ENCODE measurements around the gene MORN3.
A peak's percentile ranks its signal among the peaks of the same experiment; 100 is the strongest.
"Not testable (repeated sequence)": the region's sequence is repeated elsewhere in the genome, so short reads cannot be mapped to it uniquely, and the experiment has no call there.

The MORN3 gene

GRCh38 chr12:121688966-121689365 lies 19.5 kb upstream of the MORN3 start:
- no peak overlapping the region for H3K4me3 ChIP-seq
- DNase-seq (ENCODE audit: low spot score): no peak
- no peak for TF ChIP-seq CTCF (IDR thresholded peaks at IDR 0.05)
- H3K27ac ChIP-seq: no peak overlapping the region

- not testable (repeated sequence) for H3K4me3 ChIP-seq; DNase-seq (ENCODE audit: low spot score); H3K27ac ChIP-seq
Measured at GRCh38 chr12:121679661-121680197, 10.3 kb upstream of the MORN3 start.

- no peak for DNase-seq (ENCODE audit: low spot score)
- no peak overlapping the region for H3K27ac ChIP-seq
- no peak overlapping the region for H3K4me3 ChIP-seq
- TF ChIP-seq CTCF (IDR thresholded peaks at IDR 0.05): no peak
Measured at GRCh38 chr12:121678716-121679300, 9.4 kb upstream of the MORN3 start.

GRCh38 chr12:121678305-121678704 lies 8.9 kb upstream of the MORN3 start:
- no peak overlapping the region for H3K4me3 ChIP-seq
- DNase-seq (ENCODE audit: low spot score): no peak
- H3K27ac ChIP-seq: no peak overlapping the region
- TF ChIP-seq CTCF (IDR thresholded peaks at IDR 0.05): no peak

GRCh38 chr12:121676190-121676589 lies 6.7 kb upstream of the MORN3 start:
- no peak for DNase-seq (ENCODE audit: low spot score)
- H3K27ac ChIP-seq: no peak overlapping the region
- no peak overlapping the region for H3K4me3 ChIP-seq
- no peak for TF ChIP-seq CTCF (IDR thresholded peaks at IDR 0.05)

GRCh38 chr12:121673013-121673511 lies 3.6 kb upstream of the MORN3 start:
- no peak for TF ChIP-seq CTCF (IDR thresholded peaks at IDR 0.05)
- Histone ChIP-seq H3K4me3 (peak overlapping the region; percentile 67), H3K27ac (peak overlapping the region; percentile 10 to 15)
- no peak for DNase-seq (ENCODE audit: low spot score)

- TF ChIP-seq CTCF (IDR thresholded peaks at IDR 0.05): no peak
- Histone ChIP-seq H3K4me3 (no peak overlapping the region), H3K27ac (no peak overlapping the region)
- DNase-seq (ENCODE audit: low spot score): no peak
Measured at GRCh38 chr12:121668750-121669520, 519 bp downstream of the MORN3 start.

- not testable (repeated sequence) for DNase-seq (ENCODE audit: low spot score); H3K27ac ChIP-seq
Measured at GRCh38 chr12:121666829-121667228, 2.6 kb downstream of the MORN3 start.

More at GRCh38 chr12:121666829-121667228, 2.6 kb downstream of the MORN3 start:
- H3K4me3 ChIP-seq: not testable (repeated sequence)
